Transverse colon (tissue), 4 donors: ENCODE results near the gene TTC23. TPM values are rescaled to one million over a fixed set of nuclear protein-coding genes. Genes with fewer than 3 reads are reported as not detected.

Source experiments
- DNase-seq: peaks from one replicate; pipeline ENCODE4 v3.0.0-alpha.2; 2019
- H3K27ac ChIP-seq, 4 donors: fragments of 200-600 bp; sonication (generic); 2 replicates each; pipeline ENCODE4 v1.5.1; 2016 to 2018; ENCODE audit warnings: inconsistent platforms in 4 of 4
- H3K27me3 ChIP-seq: fragments of 200-600 bp; sonication (generic); 2 replicates; pipeline ENCODE4 v1.5.1; 2017; ENCODE audit warnings: inconsistent platforms
- H3K36me3 ChIP-seq, 4 donors: fragments of 200-600 bp; sonication (generic); 2 replicates each; pipeline ENCODE4 v1.5.1; 2017 to 2019; ENCODE audit warnings: inconsistent platforms in 4 of 4
- H3K4me1 ChIP-seq, 4 donors: fragments of 200-600 bp; sonication (generic); 2 replicates each; pipeline ENCODE4 v1.5.1; 2017 to 2020; ENCODE audit warnings: inconsistent platforms in 4 of 4
- H3K4me3 ChIP-seq, 4 donors: fragments of 200-600 bp; sonication (generic); 1 replicate in 1 of 4; 2 replicates in 3 of 4; pipeline versions ENCODE4 v1.5.1 to v1.6.1; 2017 to 2019; ENCODE audit warnings: inconsistent platforms in 4 of 4
- H3K9me3 ChIP-seq, 2 donors: fragments of 200-600 bp; sonication (generic); 2 replicates each; pipeline ENCODE4 v1.5.1; 2017 to 2019; ENCODE audit warnings: inconsistent platforms in 2 of 2
- EP300 ChIP-seq: sonication (generic); formaldehyde crosslinking; IDR thresholded peaks from one replicate; pipeline ENCODE4 v1.6.1; 2017; ENCODE audit warnings: antibody characterized with exemption, low read depth
- POLR2A ChIP-seq: fragments of 450-650 bp; IDR thresholded peaks from one replicate; pipeline ENCODE4 v1.6.1; 2016; ENCODE audit warnings: antibody characterized with exemption, mild to moderate bottlenecking, moderate library complexity
- POLR2AphosphoS5 ChIP-seq, 3 donors: sonication (generic); formaldehyde crosslinking; IDR thresholded peaks; one replicate each; pipeline ENCODE4 v1.6.1; 2016; ENCODE audit warnings: antibody characterized with exemption in 3 of 3
- whole genome bisulfite sequencing, 2 donors: methylation state at CpG; one replicate each; pipeline ENCODE4 v1.1.5; 2018; ENCODE audit warnings: low coverage in 1 of 2; 5-methylcytosine and 5-hydroxymethylcytosine counted together
- in situ Hi-C, 4 donors: fragments of 200-750 bp; cut with MboI; loops; one replicate each; pipeline versions ENCODE4 v1.15.0 to v1.15.1; 2017; ENCODE audit warnings: low sequenced_read_pairs in 3 of 4, low pct_ligation_motif_present in 1 of 4, low pct_unique_long_range_greater_than_20kb in 1 of 4
- intact Hi-C: fragments of 100-400 bp; cut with DNase I; formaldehyde crosslinking; loops from one replicate; pipeline ENCODE4 v1.15.1; 2023; ENCODE audit warnings: low total_unique reads
- total RNA-seq, 4 donors: library from RNA; depleted of rRNA; stranded (reverse); fragments of >200 nt; gene quantifications; one replicate each; pipeline ENCODE4 v1.1.0, GENCODE V29; 2016
- TF ChIP-seq, protein P1 (sequence below), 5 experiments: fragments of 200-600 bp in 3 of 5; fragments of 450-650 bp in 2 of 5; sonication (generic) in 3 of 5; IDR thresholded peaks; 1 replicate in 2 of 5; 2 replicates in 3 of 5; pipeline ENCODE4 v1.5.1; 2016 to 2017; ENCODE audit warnings: antibody characterized with exemption in 5 of 5, inconsistent platforms in 3 of 5, mild to moderate bottlenecking in 2 of 5, moderate library complexity in 1 of 5

The TTC23 gene
- total RNA-seq, 4 donors from 2014 or later = 7.8 to 23.5 (median 12.5) TPM

DNA sequence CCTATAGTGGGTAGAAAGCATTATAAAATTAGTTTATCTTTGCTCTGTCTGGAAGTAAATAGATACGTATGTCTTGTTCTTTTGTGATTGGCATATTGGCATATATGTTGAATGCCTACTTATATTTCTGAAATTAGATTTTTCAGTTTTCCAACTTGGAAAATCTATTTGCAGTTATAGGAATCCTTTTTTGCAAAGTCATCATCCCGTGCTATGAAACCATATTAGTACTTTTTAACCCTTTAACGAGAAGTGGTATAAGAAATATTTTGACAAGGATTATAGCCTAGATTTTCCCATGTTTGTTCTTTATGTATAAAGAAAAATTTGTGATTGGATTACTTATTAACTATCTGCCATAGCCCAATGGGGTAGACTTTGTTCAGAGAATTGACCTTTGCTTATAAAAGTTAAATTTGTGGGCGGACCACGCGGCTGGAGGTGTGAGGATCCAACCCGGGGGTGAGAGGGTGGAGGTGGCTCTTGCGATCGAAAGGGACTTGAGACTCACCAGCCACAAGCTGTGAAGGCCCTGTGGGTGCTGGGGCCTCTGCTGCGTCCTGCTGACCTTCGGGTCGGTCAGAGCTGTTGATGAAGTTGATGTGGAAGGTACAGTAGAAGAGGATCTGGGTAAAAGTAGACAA lies 7.8 kb upstream of the TTC23 start:
- H3K4me1 ChIP-seq = peaks cover 6 to 15% (median 8%) of the 10 kb centered on the region in 4 donors
- intact Hi-C loops = no loop called here
- TF ChIP-seq POLR2A = no peak
- TF ChIP-seq EP300 = no peak
- TF ChIP-seq POLR2AphosphoS5 (IDR thresholded peaks at IDR 0.05) = no peak
- TF ChIP-seq, protein P1, sequence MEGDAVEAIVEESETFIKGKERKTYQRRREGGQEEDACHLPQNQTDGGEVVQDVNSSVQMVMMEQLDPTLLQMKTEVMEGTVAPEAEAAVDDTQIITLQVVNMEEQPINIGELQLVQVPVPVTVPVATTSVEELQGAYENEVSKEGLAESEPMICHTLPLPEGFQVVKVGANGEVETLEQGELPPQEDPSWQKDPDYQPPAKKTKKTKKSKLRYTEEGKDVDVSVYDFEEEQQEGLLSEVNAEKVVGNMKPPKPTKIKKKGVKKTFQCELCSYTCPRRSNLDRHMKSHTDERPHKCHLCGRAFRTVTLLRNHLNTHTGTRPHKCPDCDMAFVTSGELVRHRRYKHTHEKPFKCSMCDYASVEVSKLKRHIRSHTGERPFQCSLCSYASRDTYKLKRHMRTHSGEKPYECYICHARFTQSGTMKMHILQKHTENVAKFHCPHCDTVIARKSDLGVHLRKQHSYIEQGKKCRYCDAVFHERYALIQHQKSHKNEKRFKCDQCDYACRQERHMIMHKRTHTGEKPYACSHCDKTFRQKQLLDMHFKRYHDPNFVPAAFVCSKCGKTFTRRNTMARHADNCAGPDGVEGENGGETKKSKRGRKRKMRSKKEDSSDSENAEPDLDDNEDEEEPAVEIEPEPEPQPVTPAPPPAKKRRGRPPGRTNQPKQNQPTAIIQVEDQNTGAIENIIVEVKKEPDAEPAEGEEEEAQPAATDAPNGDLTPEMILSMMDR (IDR thresholded peaks at IDR 0.05) = no peak
- H3K4me3 ChIP-seq = no peak overlapping the region
- H3K36me3 ChIP-seq = peaks cover 0 to 7% (median 0%) of the 10 kb centered on the region in 4 donors
- no peaks in the 10 kb centered on the region for H3K9me3 ChIP-seq
- WGBS, 2 donors = 69 to 81% methylated on average over 10 to 12 of the region's 12 CpGs
- H3K27ac ChIP-seq = no peak overlapping the region
- no peak for DNase-seq
- H3K27me3 ChIP-seq = no peaks in the 10 kb centered on the region
- in situ Hi-C loops = loop anchor here in 1 of 4 donors (25.0 kb wide), 1 partner anchor 305 kb away; the partner anchor contains the start of gene MEF2A

DNA sequence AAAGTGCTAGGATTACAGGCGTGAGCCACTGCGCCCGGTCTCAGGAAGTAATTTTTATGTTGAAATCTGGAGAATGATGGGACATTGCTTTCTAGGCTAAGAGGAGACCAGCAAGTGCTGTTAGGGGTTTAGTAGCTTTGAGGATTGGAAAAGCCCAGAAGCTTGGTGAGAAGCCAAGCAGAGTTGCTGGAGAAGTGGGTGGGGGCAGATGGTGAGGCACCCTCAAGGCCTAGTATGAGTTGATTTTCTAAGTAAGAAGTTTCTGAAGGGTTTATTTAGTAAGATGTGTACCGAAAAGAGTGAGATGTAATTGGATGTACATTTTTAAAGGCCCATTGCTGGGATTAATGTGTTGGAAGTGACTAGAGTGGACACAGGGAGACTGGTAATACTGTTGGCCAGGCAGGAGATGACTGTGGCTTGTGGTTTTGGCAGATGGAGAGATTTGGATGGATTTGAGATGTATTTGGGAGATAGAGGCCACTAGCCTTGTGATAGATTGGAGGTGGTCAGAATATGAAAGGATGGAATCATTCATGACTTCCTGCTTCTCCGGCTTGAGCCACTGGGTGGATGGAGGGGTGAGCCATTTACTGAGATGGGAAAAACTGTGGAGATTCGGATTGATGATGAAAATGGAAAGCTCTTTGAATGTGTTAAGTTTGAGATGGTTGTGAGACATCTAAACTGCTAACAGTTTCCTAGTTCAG lies 4.2 kb upstream of the TTC23 start:
- TF ChIP-seq, protein P1 (IDR thresholded peaks at IDR 0.05) = no peak
- TF ChIP-seq POLR2AphosphoS5 (IDR thresholded peaks at IDR 0.05) (no peak), EP300 (no peak), POLR2A (no peak)

DNA sequence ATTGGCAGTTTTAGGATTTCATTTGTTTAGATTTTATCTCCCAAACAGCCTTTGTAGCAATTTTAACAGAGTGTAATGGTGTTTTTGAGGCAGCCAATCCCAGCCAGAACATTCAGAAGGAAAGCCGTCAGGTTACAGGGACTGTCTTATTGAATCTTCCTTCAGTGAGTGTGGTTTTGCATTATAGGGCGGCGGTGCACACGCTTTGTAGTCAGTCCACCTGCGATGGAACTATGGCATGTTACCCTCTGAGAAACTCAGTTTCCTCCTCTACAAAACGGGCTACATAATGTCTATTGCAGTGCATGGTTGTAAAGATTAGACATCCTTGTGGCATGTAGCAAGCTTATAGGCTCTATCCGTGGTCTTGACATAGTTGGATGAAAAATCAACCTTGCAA lies 2.9 kb upstream of the TTC23 start:
- TF ChIP-seq EP300 (no peak), POLR2A (no peak), POLR2AphosphoS5 (IDR thresholded peaks at IDR 0.05) (no peak)
- TF ChIP-seq, protein P1 (IDR thresholded peaks at IDR 0.05) = no peak
- peak overlapping the region; percentile 92 to 95 (median 94) for H3K27ac ChIP-seq
- in situ Hi-C loops (loop anchor here in 1 of 4 donors (25.0 kb wide), 1 partner anchor 310 kb away; the partner anchor contains the start of gene MEF2A), intact Hi-C loops (no loop called here)
- no peaks in the 10 kb centered on the region for H3K36me3 ChIP-seq
- no peaks in the 10 kb centered on the region for H3K9me3 ChIP-seq
- no peak for DNase-seq
- H3K27me3 ChIP-seq = no peaks in the 10 kb centered on the region
- 40 to 43% methylated on average over 7 of the region's 7 CpGs for WGBS, 2 donors
- H3K4me1 ChIP-seq = peaks cover 9 to 45% (median 30%) of the 10 kb centered on the region in 4 donors
- H3K4me3 ChIP-seq = peak overlapping the region in 3 of 4 donors; percentile 69 to 88 (median 80)

More for the DNA sequence above, 4.2 kb upstream of the TTC23 start:
- Histone ChIP-seq H3K4me3 (no peak overlapping the region), H3K4me1 (peaks cover 9 to 33% (median 20%) of the 10 kb centered on the region in 4 donors), H3K36me3 (no peaks in the 10 kb centered on the region), H3K9me3 (no peaks in the 10 kb centered on the region), H3K27ac (no peak overlapping the region), H3K27me3 (no peaks in the 10 kb centered on the region)
- no peak for DNase-seq
- 74 to 88% methylated on average over 6 of the region's 6 CpGs for WGBS, 2 donors
- in situ Hi-C loops (loop anchor here in 1 of 4 donors (25.0 kb wide), 1 partner anchor 309 kb away; the partner anchor contains the start of gene MEF2A), intact Hi-C loops (no loop called here)
